Measurements from ENCODE around the gene SMIM10L1.

The SMIM10L1 gene

DNA sequence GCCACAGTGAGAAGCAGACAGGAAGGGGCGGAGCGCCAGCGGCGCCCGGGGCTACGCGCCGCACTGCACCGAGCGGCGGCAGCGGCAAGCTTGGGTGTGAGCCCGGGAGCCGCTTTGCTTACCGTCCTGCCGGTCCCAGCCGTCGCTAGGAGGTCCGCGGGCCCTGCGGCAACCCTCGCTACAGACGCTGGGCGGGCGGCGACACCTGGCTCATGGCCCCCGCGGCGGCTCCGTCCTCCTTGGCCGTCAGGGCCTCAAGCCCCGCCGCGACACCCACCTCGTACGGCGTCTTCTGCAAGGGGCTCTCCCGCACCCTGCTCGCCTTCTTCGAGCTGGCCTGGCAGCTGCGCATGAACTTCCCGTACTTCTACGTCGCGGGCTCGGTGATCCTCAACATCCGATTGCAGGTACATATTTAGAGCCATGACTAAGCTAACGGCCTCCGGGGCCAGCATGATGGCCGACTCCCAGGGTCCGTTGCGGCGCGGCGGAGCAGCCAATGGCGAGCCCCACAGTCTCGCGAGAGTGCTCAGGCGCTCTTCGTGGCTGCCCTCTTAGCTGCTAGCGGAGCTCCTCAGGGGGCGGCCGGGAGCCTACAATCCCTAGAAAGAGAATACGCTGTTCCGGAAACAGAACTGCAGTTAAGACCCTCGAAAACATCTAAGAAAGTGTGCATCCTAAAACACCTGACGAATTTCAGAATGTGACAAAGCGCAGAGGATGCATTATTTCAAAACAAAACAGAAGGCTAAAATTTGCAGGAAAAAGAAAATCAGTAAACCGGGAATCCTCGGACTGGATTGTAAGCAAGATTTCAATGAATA lies at the start of gene SMIM10L1:
Gene SMIM10L1 (plus strand): TSS at position 50 of the 824 bp plus-strand sequence. CDS start 163 bp downstream, at position 213.
- DNase-seq (ENCODE audit: low read depth in 2 of 2) = peak; percentile 86 to 90

DNA sequence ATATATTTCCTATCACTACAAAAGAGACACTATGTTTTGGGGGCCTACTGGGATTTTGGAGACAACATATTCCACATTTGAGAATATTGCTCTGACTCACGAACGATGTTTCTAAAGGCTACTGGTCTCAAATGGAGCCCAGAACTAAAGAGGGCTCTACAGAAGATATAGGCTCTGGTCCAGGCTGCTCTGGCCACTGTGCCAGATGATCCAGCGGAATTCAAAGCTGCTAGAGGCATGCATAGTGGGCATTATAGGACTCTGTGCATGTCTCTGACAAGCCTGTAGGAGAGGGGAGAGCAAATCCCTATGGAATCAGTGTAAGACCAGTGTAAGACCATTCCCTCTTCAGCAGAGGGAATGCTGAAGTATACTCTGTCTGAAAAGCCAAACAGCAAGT lies 40.6 kb upstream of the SMIM10L1 start:
- DNase-seq (ENCODE audit: low read depth in 2 of 2) = no peak

DNA sequence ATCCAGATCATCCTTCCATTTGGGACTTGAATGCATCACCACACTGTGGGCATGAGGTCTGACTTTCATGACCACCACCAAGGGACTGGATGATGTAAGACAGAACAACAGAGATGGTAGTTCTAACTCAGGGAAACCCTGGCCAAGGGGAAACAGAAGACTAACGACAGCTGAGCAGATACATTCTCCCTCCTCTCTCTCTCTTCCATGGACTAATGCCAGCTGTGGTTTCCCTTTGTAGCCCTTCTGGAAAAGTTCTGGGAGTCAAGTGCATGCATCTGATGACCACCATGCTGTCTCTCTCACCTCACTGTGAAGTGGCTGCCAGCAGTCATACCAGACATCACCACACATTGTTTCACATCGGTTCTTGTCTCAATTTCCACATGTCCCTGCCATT lies 40.0 kb upstream of the SMIM10L1 start:
- DNase-seq (ENCODE audit: low read depth in 2 of 2) = no peak

DNA sequence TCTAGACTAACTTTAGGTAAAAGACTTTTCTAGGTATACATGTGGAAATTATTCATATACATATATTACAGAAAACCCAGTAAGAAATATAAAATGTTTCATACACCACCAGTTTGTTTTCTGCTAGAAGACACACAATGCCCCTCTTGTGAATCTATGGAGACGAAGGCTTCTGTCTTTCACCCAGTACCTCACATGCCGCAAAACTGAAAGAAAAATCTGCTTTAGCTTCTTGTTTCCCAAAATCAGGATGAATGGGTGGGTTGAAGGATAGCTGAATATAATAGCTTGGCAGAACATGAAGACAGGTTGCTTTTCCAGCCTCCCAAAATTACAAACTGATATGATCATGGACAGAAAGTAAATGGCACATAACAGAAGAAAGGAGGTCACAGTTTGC lies 37.8 kb upstream of the SMIM10L1 start:
- no peak for DNase-seq (ENCODE audit: low read depth in 2 of 2)

DNA sequence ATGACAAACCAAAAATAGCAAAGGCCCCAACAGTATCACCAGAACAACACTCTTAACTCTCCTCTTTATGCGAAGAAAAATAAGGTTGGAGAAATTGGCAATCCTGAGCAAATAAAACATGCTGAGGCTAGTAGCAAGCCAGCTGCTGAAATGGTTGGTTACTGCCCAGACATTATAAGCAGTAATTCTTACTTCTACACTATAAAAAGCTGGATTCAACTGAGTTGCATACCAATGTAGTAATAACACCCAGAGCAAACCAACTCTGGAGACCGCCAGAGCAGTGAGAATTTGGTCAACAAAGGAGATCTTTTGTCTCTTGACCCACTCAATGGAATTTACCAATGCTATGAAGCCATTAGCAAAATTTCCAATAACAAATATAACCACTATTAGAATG lies 37.2 kb upstream of the SMIM10L1 start:
- DNase-seq (ENCODE audit: low read depth in 2 of 2) = no peak

DNA sequence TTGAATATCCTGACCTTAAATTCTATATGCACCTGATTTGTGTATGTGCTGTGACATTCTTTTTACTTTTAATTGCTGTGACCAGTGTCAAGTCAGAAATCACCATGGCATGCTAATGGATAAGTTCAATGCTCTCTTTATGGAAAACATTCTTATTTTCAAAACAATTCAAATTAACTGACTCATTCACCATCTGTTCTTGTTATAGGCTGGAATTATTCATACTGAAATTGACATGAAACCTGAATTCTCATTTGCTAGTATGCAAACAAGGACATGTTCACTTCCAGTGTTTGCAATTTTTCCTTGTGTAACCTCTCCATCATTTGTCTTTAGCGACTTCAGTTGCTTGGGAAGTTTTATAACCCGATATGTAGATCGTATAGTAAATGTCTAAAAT lies 36.7 kb upstream of the SMIM10L1 start, which contains the start of gene TAS2R30:
Gene TAS2R30 (minus strand): TSS at position 340 of the 400 bp plus-strand sequence. CDS start 400 bp downstream, outside the sequence.
- DNase-seq (ENCODE audit: low read depth in 2 of 2) = no peak

DNA sequence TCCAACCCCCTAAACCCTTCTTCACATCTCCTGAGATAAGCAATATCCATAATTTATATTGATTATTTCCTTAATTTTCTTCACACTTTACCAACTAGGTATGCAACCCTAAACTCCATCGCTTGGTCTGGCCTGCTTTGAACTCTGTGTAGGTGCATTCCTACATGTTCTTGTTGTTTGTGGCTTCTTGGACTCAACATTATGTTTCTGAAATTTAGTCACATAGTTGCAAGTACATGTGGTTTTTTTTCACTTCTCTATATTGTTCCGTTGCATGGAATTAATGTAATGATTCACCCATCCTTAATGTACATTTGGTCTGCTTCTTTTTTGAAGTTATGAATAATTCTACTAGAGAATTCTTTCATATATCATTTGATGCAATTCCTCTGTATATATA lies 34.9 kb upstream of the SMIM10L1 start:
- DNase-seq (ENCODE audit: low read depth in 2 of 2) = no peak

DNA sequence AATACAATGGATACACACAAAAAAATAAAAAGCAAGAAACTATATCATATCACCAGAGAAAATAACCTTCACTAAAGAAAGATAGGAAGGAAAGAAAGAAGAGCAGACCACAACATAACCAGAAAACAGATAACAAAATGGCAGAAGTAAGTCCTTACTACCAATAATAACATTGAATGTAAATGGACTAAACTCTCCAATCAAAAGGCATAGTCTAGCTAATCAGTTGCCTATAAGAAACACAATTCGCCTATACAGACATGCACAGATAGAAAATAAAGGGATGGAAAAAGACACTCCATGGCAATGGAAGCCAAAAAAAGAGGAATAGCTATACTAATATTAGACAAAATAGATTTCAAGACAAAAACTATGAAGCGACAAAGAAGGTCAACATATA lies 27.6 kb upstream of the SMIM10L1 start:
- no peak for DNase-seq (ENCODE audit: low read depth in 2 of 2)

DNA sequence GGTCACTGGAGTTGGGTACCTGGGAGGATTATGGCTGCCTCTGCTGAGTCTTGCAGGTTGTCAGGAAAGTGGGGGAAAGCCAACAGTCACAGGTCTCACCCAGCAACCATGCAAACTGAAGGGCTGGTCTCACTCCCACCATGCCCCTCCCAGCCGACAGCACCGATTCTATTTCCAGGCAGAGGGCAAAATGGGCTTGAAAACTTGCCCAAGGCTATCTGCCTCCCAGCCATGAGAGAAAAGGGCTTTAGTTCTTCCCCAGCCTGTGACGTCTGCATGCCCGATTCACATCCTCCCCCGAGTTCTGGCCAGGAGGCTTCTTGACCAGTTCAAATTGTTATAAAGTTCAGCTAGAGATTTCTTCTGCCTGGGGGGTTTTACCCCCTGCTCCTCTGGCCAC lies 26.7 kb upstream of the SMIM10L1 start:
- no peak for DNase-seq (ENCODE audit: low read depth in 2 of 2)

DNA sequence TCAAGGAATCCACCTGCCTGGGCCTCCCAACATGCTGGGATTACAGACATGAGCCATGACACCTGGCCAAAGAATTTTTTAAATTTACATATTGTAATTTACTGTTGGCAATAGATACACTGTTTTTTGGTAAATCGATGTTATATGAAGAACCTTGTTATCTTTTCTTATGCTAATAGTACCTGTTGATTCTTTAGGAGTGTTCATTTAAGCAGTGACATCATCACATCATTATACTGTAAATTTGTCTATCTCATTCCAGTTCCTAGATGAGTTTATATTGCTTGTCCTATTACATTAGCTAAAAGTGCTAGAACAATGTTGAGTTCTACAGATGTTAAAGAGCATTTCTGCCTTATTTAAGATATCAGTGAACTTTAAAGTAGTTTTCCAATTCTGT lies 23.6 kb upstream of the SMIM10L1 start:
- no peak for DNase-seq (ENCODE audit: low read depth in 2 of 2)

DNA sequence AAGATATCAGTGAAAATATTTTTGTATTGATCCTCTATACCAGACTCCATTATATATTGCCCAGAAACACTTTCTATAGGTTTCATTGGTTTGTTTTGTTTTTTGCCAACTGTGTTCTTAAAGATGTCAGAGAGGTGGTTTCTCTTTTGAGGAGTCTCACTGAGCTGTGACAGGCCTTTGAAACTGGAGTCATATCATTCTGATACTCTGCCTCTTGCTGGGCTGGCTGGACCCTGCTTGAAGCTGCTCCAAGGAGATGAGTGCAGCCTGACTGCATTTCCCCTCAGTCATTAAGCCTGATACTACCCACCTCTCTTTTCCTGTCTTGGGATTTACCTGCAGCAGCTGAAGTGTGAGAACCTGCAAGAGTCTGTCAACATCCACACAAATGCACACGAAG lies 20.2 kb upstream of the SMIM10L1 start:
- no peak for DNase-seq (ENCODE audit: low read depth in 2 of 2)

DNA sequence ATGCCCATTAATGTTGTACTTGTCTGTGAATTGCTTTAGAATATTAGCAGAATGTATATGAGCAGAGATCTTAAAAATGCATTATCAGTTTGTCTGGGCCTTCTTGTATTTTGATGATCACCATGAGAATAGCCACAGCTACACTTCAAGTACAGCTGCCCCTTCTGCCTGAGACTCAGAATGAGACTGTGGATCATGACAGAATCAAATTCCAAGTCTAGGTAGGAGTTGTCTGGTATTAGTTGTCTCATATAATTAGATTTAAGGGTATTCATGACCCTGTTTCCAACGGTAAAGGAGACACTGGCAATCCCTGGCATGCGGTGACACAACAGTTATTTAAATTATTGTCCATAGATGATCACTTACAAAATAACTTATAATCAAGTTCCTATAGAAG lies 18.3 kb upstream of the SMIM10L1 start:
- DNase-seq (ENCODE audit: low read depth in 2 of 2) = no peak

DNA sequence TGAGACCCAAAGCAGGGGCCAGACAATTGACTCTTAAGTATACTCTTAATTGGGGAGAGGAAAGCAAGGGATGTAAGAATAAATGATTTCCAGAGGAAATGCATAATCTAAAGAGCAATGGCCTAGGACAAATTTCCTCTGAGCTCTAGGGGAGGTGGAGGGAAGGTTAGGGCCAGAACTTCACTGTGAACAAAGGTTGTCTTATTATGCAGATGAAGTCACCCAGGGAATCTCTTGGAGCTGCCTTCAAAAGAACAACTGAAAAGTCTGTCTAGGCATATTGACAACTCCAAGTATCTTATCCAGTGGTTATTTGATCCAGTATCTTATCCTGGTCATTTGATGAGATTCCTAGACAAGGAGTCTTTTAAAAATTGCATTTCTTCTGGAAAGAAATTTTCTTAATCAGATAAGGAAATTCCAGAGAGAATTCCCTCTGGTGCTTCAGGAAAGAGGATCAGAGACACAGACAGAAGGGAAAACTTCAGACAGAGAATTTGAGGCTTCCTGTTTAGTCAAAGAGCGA lies 16.5 kb upstream of the SMIM10L1 start:
- DNase-seq (ENCODE audit: low read depth in 2 of 2) = no peak

DNA sequence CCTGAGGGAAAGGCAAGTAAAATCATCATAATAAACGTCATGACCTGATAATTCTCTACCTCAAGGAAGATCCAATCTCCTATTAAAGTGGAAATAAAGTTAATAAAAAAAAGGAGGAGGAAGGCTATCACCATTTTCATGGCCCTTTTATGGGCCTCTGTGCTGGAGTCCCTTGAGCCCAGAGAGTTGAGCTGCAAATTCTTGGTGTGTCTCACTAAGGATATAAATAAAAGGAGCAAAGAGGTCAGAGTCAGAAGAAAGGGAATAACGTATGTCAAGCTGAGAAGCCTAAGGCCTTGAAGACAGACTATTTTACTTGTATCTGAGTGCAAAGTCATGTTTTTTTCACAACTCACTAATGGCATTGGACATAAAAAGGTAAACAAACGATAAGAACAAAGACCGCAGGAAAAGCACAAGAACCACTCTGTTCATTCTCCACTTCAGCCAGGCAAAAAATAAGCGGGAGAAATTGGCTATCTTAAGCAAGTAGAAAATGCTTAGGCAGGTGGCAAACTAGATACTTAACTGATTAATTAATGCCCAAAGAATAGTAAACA lies 12.0 kb upstream of the SMIM10L1 start:
- no peak for DNase-seq (ENCODE audit: low read depth in 2 of 2)

DNA sequence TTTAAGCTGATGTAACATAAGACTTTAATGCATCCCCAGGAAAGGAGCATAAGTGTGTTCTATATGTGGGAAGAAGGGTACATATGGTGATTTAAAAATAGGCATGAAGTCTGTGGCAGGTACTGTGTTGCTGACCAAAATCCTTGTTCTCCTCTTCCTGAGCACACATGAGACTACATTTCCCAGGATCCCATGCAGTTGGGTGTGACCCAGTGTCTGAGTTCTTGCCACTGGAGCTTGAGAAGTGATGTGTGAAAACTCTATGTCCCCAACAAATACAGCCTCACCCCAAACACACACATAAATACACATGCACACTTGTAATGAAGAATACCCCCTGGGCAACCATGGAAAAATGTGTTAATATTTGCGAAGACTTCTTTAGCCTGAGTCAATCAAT lies 8.5 kb upstream of the SMIM10L1 start:
- DNase-seq (ENCODE audit: low read depth in 2 of 2) = no peak

DNA sequence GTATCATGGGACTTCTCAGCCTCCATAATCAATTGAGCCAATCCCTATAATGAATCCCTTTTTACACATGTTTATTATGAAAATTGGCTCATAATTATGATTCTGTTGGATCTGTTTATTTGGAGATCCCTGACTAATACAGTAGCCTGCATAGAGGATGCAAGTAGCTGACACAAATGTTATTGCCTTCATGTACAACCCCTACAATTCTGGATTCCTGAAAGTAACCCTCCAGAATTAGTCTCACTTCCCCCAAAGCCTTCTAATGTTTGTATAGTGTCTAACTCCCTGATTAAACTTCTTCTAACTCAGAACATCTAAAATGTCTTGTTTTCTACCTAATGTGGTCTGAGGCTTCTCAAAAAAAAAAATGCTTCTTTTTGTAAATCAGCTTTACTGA lies 6.6 kb upstream of the SMIM10L1 start:
- no peak for DNase-seq (ENCODE audit: low read depth in 2 of 2)

DNA sequence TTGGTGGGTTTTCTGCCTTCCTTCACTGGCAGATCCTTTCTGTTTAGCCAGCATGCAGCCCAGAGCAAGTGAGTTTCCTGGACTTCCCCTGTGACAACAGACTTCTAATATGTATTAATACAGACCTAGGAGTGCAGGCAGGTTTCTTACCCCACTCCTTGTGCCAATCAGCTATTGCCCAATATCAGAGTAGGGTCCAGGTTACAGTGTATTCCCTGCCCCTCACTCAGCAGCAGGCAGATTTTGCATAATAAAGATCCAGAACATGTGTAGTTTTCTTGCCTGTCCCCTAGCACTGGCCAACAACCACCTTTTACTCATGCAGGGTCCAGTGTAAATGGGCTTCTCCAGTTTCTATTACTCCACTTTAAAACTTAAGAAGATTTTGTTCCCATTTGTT lies 4.7 kb upstream of the SMIM10L1 start:
- no peak for DNase-seq (ENCODE audit: low read depth in 2 of 2)

DNA sequence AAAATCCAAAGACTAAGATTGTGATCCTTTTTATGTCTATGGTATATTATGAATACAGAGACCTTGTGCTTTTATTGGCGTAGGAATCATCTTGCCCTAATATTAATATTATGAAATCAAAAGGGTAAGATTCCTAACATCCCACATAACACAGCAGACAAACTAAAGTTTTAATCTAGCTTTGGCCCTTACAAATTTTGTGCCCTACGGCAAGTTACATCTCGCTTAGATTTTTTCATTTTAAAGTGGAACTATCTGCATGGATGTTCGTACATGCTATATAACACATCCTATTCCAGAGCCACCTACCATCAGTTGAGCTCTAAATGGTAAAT lies 217 bp upstream of the SMIM10L1 start:
- DNase-seq (ENCODE audit: low read depth in 2 of 2) = no peak

DNA sequence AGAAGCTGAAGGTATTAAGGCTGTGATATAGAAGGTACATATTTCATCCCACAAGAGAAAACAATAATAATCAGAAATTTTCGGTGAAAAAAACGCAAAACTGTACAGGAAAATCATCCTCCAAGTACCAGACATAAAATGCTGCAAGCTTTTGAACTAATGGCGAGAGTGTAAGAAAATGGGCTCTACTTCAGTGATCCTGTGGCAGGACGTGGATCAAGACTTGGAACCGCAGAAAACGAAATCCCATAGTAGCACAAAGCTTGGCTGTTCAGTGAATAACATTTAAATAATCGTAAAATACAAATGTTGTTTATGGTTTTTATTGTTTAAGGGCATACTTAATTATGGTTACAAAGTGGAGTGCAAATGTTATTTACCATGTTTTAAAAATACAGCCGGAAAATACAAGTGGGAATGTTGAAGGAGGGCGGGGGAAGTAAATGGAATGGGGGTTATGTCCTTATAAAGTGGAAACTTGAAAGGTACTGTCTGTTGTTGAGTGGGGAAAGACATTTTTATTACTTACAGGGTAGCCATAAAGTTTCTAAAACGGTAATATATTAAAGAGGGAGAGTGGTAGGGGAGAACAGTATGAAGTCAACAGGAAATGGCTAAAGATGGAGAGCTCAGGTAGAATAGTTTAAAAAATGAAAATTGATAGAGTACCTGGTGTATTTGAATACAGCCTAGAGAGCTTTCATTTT lies 1.1 kb downstream of the SMIM10L1 start:
- DNase-seq (ENCODE audit: low read depth in 2 of 2) = no peak

DNA sequence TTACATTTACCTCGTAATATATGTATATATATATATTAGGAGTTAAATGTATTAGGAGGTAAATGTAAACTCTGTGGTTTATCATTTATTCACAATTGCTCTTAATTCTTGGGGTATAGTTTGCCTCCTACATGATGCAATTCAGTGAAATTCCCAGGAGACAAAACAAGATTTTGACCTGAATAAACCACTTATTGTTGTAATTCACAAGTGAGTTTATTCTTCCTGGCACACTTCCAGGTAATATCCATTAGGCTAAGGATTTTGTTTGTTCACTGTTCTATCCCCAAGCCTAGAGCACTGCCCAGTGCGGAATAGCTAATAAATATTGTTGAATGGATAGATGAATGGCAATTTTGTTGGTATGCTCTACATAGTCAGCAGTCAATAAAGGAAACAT lies 3.0 kb downstream of the SMIM10L1 start:
- DNase-seq (ENCODE audit: low read depth in 2 of 2) = peak in 1 of 2 experiments; percentile 5

DNA sequence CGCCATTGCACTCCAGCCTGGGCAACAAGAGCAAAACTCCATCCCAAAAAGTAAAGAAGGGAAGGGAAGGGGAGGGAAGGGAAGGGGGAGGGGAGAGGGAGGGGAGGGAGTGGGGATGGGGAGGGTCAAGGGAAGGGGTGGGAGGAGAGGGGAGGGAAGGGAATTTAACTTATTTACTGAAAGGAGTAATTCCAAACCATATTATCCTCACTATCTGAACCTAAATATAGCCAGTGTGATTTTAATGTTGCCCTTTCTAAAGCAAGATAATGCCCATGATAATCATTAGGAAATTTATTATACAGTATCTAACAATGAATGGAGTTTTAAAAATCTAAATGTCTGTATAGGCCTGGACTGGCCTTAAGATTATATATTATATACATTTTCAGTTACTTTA lies 7.3 kb downstream of the SMIM10L1 start:
- DNase-seq (ENCODE audit: low read depth in 2 of 2) = no peak

DNA sequence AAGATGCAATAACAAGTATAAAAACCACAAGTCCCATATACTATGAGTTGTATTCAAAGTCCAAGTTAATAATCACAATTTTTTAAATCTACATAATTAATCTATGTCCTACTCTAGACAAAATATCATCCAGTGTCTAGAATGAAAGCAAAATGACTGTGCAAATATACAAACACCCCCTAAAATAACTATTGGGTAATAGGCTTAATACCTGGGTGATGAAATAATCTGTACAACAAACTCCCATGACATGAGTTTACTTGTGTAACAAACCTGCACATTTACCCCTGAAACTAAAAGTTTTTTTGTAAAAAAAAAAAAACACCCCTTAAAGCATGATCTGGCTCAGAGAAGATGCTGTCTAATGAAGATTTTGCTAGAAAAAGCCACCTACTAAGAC lies 11.5 kb downstream of the SMIM10L1 start:
- no peak for DNase-seq (ENCODE audit: low read depth in 2 of 2)

DNA sequence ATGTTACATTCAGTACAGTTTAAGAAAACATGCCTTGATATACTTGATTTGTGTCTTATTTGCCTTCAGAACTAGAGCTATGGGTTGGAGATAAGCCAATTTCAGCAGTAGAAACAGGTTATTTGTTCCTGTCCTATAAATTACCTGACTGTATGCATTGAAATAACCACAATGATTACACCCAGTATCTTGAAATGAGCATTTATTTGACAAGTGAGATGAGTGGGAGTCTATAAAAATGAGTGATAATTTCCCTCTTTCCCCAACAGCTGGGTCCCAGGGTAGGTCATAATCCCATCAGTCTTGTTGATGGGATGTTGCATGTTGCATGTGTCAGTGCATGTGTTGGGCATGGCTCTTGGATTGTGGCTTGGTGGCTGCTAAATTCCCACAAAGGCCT lies 12.0 kb downstream of the SMIM10L1 start:
- no peak for DNase-seq (ENCODE audit: low read depth in 2 of 2)
